ENCODE results near the gene KPTN.
"Not testable (repeated sequence)": the region's sequence is repeated elsewhere in the genome, so short reads cannot be mapped to it uniquely, and the experiment has no call there.

KPTN gene

DNA sequence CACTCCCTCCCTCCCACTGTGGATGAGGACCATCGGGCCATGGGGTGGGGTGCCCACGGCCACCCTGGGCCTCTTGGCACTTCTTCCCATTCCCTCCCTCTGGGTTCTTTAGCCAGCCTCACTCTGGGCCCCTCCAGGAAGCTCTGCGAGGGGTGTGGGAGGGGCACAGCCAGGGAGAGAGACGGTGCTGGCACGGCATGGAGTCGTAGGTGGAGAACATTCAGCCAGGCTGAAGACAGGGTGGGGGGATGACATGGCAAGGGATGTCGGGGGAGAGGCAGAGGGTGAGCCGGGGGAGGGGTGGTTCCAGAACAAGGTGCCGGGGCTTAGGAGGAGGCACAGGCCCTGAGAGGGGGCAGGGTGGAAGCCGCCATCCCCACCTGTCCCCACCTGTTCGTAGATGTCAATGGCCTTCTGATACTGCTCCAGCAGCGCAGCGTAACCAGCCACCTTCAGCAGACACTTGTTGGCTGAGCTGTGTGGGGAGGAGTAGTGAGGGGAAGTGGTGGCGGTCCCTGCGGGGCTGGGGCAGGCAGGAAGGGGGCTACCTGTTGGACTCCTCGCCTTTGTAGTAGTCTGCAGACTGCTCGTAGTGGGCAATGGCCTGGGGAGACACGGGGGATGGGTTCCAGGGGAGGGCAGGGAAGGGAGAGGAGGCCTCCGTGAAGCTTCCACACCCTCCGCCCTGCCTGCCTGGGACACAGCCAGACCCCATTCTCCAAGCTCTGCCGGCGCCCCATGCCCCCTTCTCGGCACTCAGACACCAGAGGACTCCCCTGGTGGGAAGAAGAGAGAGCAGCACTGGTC lies 8.8 kb upstream of the KPTN start:
- in situ Hi-C loops (cut with MboI; ENCODE audit: low sequenced_read_pairs) = no loop called here

DNA sequence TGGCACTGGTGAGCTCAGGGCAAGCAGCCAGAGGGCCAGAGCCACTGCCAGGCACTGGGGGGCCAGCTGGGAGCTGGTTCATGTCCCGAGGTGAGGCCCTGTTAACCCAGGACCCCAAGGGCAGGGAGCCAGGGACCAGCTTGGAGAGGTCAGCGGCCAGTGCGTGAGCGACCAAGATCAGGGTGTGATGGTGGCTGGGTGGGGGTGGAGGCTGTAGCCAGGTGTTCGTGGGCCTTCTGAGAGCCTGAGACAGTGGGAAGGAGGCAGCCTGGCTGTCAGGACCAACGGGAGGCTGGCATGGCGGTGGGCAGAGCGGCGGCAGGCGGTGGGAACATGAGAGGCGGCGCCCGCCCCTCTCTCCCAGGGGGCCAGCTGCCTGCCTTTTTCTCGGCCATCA lies 8.1 kb upstream of the KPTN start:
- in situ Hi-C loops (cut with MboI; ENCODE audit: low sequenced_read_pairs) = no loop called here

DNA sequence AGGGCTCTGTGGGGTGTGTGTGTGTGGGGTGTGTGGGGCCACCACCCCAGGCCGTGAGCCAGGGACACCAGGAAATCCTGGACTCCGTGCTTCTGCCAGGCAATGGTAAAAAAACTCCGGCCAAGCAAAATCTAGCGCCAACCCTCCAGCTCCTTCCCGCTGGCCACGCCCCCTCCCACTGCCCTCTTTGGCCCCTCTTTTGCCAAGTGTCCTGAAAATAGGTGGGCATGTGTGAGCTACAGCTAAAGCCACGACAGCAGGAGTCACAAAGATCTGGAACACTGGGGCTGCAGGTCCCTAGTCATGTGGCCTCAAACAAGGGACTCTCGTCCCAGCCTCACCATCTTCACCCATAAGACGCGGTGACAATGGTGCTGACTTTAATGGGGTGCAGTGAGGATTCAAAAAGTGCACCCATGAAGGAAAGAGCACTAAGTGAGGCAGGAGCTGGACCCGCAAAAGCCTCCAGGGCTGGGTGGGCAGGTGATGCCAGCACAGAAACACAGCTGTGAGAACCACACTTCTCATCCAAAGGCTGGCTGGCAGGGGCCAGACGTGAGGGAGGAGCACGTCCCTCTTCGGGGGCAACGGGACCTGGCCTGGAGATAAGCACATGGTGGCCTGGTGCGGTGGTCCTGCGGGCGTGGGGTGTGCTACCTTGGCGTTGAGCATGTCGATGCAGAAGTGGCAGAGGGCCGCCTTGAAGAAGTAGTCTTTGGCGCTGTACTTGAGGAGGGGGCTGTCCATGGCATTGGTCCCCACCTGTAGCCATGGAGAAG lies 7.5 kb upstream of the KPTN start:
- in situ Hi-C loops (cut with MboI; ENCODE audit: low sequenced_read_pairs) = no loop called here

DNA sequence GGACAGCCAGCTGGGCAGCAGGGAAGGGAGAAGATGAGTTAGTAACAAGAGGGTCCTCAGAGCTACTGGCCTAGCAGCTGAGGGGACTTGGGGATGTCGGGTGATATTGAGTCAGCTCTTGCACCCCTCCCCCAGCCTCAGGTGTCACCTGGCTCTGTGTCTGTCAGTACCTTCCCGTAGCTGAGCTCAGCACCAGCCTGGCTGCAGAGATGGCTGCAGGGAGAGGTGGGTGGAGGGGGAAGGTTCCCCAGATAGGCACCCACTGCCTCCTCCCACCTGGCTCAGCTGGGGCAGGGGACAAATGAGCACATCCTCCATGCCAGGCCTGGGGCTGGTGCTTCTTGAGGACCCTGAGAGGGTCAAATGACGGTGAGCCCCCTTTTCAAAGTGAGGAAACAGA lies 6.8 kb upstream of the KPTN start:
- in situ Hi-C loops (cut with MboI; ENCODE audit: low sequenced_read_pairs) = no loop called here

DNA sequence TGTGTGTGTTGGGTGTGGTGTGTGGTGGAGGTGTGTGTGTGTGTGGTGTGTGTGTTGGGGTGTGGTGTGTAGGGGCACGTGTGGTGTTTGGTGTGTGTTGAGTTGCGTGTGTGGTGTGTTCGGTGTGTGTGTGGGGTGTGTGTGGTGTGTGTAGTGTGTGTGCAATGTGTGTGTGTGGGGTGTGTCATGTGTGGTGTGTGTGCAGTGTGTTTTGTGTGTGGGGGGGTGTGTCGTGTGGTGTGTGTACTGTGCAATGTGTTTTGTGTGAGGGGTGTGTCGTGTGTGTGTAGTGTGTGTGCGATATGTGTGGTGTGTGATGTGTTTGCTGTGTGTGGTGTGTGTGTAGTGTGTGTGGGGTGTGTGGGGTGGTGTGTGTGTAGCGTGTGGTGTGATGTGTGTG lies 6.0 kb upstream of the KPTN start:
- in situ Hi-C loops (cut with MboI; ENCODE audit: low sequenced_read_pairs) = no loop called here

DNA sequence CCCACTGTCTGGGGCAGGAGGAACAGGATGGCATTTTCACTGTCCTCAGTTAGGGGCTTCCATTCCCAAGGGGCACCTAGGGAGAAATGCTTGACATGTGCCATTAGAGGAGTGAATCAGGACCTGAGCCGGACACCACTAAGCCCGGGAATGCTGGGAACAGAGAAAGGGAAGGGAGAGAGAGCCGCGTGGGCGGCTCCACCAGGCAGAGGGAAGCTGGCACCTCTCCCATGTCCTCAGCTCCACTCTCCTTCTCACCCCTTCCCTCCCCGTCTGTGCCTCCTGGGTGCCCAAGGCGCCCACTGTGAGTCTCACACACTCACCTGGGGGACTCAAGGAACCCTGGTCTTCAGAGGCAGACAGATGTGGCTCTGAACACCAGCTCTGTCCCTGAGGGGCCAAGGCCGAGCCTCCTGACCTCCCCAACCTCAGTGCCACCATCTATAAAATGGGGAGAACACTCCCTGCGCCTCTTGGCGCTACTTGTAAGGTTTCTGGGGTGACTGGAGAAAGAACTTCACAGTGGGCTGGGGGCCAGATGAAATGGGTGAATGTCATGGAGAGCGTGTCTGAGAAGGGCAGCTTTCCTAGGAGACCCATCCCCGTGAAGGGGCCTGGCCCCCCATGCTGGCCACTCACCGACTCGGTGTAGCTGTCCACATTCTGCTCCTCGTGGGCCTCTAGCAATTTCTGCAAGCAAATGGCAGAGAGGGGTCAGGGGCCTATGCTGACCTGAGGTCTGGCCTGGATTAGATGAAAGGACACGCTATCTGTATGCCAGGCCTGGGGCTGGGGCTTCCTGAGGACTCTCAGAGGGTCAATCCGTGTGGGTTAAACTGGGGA lies 5.3 kb upstream of the KPTN start:
- in situ Hi-C loops (cut with MboI; ENCODE audit: low sequenced_read_pairs) = no loop called here

DNA sequence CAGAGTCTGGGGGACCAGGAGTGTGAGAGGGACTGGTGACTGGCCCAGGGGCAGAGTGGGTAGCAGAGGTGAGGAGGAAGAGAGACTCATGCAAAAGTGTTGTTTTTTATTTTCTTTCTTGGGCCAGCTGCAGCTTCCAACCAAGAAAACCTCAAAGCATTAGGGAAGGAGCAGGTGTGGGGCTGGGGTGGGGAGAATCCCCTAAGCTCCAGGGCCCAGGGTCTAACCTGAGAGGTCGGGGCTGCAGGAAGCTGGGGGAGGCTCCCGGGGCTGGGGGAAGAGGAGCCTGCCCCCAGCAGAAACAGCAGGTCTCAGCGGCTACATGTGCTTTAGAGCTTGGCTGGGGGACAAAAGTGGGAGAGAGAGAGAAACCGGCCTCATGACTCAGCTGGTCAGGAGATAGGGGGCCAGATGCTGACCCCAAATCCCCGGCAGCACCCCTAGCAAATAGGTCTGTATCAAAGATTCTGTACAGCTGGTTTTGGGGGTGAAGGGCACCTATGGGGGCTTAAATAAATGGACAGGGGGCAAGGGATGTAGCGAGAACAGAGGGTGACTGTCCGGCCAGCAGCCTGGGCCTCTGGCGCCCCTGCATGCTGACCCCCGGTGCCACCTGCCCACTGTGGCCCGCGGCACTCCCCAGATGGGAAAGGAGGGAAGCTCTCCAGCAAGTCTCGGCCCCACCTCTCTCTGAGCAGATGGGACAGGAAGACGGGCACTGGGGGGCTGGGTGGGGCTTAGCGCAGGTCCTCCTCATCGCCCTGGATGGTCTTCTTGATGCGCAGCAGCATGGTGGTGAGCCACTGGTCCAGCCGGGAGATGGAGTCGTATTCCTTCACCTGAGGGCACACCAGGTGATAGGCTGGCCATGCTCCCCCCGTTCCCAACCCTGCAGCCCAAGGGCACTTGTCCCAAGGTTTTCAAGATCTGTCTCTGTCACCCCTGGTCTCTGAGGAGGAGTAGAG lies 3.8 kb upstream of the KPTN start:
- in situ Hi-C loops (cut with MboI; ENCODE audit: low sequenced_read_pairs) = no loop called here

DNA sequence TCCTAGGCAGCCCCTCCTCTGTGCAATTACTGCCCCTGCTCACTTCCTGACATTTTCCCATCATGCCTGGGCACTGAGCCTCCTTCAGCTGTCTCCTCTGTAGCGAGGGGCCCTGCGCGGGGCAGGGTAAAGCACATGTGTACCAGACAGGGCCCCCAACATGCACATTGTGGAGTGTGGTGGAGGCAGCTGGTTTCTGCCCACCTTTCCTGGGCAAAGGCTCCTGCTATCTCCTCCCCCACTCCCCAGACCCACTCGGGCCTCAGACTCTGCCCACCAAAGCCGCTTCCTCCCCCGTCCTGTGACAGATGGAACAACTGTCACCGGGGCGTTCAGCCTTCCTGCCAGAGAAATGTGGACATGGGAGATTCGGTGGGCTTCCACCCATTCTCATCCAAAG lies 2.9 kb upstream of the KPTN start:
- in situ Hi-C loops (cut with MboI; ENCODE audit: low sequenced_read_pairs) = no loop called here

DNA sequence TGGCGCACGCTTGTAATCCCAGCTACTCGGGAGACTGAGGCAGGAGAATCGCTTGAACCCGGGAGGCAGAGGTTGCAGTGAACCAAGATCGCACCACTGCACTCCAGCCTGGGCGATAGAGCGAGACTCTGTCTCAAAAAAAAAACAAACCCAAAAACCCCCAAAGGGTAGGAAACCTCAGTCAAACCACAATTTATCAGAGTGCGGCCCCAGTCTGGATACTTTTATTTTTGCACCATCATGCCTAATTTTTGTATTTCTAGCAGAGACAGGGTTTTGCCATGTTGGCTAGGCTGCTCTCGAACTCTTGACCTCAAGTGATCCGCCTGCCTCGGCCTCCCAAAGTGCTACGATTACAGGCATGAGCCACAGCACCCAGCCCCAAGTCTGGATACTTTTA lies 2.2 kb upstream of the KPTN start:
- in situ Hi-C loops (cut with MboI; ENCODE audit: low sequenced_read_pairs) = not testable (repeated sequence)

DNA sequence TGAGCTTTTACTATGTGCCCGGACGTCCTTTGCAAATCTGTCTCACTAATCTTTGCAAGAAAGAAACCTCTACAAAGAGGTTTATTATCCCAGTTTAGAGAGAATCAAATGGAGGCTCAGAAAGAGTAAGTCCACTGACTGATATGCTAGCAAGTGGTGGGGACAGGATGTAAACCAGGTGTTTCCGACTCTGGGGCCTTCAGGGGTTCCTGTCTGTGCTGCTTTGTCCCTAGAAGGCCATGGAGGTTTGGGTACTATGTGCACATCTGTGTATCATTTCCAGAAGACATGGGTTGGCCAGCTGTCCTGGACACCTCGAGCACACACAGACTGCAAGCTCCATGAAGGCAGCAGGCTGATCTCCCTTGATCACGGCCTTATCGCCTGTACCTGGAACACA lies 1.2 kb upstream of the KPTN start:
- in situ Hi-C loops (cut with MboI; ENCODE audit: low sequenced_read_pairs) = no loop called here

DNA sequence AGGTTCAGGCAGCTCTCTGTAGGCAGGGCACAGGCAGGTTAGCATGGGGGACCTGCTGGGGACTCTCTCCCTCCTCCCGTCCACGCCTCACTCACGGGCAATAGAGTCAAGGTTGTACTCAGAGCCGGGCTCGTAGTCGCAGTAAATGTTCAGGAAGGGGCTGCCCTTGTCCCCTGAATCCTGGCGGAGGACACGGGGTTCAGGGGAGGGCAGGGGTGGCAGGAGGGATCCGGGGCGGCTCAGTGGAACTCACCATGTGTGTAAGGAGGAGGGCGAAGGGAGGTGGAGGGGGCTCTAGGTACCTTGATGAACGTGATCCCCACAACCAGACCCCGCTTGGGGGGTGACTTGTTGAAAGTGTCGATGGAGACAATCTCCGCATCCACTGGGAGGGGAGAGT lies 819 bp downstream of the KPTN start:
- in situ Hi-C loops (cut with MboI; ENCODE audit: low sequenced_read_pairs) = no loop called here

DNA sequence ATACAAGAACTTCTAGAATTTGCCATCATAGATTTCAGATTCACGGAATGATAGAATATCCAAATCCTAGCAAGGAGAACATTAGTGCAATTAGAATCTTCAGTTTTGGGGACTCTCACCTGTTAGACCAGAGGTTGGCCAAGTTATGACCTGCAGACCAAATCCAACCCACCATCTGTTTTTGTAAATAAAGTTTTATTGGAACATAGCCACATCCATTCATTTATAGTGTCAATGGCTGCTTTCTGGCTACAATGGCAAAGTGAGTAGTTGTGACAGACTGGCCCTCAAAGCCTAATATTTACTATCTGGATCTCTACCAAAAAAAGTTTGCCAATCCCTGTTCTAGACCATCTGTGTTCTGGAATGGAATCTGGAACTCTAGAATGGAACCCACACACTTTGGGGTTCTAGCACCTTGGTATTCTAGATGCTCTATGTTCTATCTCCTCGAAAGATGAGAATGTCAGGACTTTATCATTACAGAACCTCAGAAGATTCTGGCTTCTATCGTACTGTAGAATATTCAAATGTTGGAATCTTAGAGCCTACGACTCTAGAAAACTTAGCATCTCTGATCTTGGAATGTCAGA lies 2.5 kb downstream of the KPTN start:
- in situ Hi-C loops (cut with MboI; ENCODE audit: low sequenced_read_pairs) = no loop called here

DNA sequence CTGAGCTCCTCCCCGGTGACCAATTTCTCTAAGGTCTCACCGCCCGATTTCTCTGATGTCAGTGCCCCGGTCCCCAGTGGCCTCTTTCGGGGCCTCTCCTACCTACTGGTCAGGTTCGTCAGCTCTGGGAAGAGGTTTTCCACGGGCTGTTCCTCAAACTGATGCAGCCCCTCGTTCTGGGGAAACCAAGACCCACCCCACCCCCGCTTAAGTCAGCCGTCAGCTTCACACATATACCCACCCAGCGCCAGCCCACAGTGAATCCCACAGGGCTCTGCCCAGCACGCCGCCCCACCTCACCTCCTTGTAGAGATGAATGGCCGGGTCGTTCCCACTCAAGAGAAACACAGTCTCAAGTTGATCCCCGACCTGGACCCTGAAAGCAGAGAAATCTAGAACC lies 3.4 kb downstream of the KPTN start:
- in situ Hi-C loops (cut with MboI; ENCODE audit: low sequenced_read_pairs) = no loop called here

DNA sequence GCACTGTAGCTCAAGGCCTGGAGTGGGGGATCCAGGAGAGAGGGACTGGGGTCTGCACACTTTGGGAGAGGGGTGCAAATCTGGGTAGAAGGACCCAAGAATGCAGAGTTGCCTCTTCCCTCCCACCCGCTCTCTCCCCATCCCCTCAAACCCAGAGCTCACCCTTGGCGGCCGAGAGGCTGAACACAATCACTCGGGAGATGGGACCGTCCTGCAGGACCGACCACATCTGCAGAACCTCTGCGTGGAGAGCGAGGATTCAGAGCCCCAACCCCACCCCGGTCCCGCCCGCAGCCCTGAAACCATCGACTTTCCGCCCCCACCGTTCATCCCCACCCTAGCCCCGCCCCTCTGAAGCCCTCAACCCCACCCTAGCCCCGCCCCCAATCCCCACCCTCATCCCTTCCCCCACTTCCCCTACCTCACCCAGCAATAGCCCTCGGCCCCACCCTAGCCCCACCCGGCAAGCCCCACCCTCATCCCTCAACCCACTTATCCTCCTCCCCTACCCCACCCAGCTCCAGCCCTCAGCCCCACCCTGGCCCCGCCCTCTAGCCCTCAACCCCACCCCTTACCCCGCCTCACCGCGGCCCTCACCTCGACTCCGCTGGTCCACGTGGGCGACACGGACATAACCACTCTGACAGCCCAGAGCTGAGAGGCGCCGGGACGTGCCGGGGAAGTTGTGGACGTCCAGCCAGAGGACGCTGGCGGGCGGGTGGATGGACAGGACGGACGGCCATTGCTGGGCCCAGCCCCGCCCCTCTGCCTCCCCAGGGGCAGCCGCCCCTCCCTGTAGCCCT lies 4.1 kb downstream of the KPTN start:
- in situ Hi-C loops (cut with MboI; ENCODE audit: low sequenced_read_pairs) = no loop called here

DNA sequence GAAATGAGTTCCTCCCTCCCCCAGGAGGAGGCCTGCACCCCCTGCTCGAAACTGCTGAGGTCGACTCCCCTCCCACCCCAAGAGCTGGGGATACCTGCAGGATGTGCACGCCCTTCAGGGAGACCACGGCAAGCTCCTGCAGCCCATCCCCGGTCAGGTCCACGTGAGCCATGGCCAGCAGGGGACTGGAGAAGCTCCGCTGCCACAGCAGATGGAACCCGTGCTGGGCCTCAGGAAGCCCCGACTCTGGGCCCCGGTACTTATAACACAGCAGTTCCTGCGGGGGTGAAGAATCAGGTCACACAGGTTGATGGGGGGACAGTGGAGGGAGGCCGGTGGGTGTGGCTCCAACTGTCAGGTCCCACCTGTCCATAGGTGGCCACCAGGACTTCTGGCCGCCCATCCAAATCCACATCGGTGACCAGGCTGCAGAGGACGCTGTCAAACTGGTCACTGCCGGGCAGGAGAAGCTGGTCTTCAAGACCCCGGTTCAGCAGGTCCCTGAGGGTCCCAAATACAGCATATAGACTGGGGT lies 7.5 kb downstream of the KPTN start:
- in situ Hi-C loops (cut with MboI; ENCODE audit: low sequenced_read_pairs) = no loop called here

DNA sequence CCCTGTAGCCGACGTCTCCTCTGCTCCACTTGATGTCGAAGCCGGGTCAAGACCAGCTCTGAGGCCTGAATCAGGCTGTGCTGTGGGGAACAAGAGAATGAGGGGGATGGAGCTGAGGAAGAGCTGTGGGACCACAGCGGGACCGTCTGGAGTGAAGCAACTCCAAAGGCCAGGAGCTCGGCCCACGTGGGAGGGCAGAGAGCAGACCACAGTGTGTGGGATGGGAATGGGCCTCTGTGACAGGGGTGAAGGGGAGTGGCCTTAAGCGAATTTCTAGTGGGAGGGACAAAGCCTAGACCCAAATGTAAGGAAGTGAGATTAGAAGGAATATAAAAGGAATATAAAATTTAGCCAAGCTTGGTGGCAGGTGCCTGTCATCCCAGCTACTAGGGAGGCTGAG lies 8.6 kb downstream of the KPTN start:
- in situ Hi-C loops (cut with MboI; ENCODE audit: low sequenced_read_pairs) = no loop called here

DNA sequence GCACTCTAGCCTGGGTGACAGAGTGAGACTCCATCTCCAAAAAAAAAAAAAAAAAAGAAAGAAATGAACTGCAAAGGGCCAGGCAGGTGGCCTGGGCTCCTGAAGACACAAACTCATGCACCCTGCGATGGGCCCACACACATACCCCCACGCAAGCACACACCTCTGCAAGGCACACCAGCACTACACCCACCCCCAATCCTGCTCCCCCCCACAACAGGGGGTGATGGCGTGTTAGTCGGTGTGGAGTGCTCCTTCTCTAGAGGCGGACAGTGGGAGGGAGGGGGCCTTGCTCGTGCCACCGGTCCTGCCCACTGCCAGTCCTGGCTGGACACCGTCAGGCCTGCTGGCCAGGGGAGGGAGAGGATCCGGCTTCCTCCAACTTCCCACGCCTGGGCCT lies 10.7 kb downstream of the KPTN start:
- in situ Hi-C loops (cut with MboI; ENCODE audit: low sequenced_read_pairs) = no loop called here

DNA sequence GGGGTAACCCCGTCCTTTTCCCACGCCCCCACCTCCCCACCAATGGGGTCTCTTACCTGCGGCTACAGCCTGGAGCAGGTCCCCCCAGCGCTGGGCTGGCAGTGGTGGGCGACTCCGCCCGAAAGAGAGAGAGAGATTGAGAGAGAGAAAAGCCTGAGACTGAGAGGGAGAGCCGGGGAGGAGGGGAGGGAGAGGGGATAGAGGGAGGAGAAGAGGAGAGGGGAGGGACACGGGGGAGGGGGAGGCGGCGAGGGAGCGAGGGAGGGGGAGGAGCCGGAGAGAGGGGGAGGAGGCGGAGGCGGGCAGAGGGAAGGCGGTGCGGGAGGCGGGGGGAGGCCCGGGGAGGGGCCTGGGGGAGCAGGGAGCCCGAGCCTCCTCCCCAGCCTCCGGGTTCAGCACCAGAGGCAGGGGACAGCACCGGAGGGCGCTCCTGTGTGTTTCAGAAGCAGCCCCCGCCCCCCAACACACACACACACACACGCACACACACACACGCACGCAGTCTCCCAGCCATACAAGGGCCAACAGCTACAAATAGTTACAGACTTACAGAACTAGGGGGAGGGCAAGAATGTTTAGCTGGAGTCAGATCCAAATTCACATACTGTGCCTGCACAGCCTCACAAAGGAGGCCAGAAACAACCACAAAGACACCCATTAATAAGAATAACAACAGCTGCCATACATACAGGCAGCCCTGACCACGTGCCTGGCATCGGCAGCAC lies 12.1 kb downstream of the KPTN start, which contains the start of gene SLC8A2:
TSS of gene SLC8A2 (minus strand) at position 161 of the 725 bp plus-strand sequence. CDS start 5,490 bp downstream, outside the sequence.
- in situ Hi-C loops (cut with MboI; ENCODE audit: low sequenced_read_pairs) = no loop called here

All from hTERT RPE-1 (cell line).